Neural crest cell (in vitro differentiated cells): Measurements from ENCODE around the gene DDX41. TPM values are rescaled to one million over a fixed set of nuclear protein-coding genes. Genes with fewer than 3 reads are reported as not detected.
A peak's percentile ranks its signal among the peaks of the same experiment; 100 is the strongest.

Source experiments
- DNase-seq: peaks from one replicate; pipeline ENCODE4 v3.0.0; 2021; ENCODE audit warnings: low read depth, mixed read lengths, low spot score
- H3K27ac Mint-ChIP-seq: one replicate; pipeline ENCODE4 v1.8.0; 2021; ENCODE audit warnings: mild to moderate bottlenecking, mixed read lengths; ENCODE audit not compliant: unreplicated experiment
- H3K27me3 Mint-ChIP-seq: 2 replicates; pipeline ENCODE4 v1.8.0; 2021; ENCODE audit warnings: low read depth, mild to moderate bottlenecking, mixed read lengths
- H3K36me3 Mint-ChIP-seq: 2 replicates; pipeline ENCODE4 v1.8.0; 2021; ENCODE audit warnings: low read depth, mild to moderate bottlenecking, mixed read lengths
- H3K4me1 Mint-ChIP-seq: 2 replicates; pipeline ENCODE4 v1.8.0; 2021; ENCODE audit warnings: mixed read lengths
- H3K4me3 Mint-ChIP-seq: one replicate; pipeline ENCODE4 v1.8.0; 2021; ENCODE audit warnings: mild to moderate bottlenecking, mixed read lengths
- H3K9me3 Mint-ChIP-seq: 2 replicates; pipeline ENCODE4 v1.8.0; 2021; ENCODE audit warnings: mixed read lengths
- total RNA-seq: library from RNA; stranded (reverse); gene quantifications from 2 replicates; pipeline ENCODE4 v1.2.1, GENCODE V29; 2021
- TF ChIP-seq, protein P1 (sequence below): fragments of 200-600 bp; sonication (generic); conservative IDR thresholded peaks from 2 replicates; pipeline ENCODE4 v1.5.0; 2021; ENCODE audit warnings: antibody characterized with exemption, mild to moderate bottlenecking

DDX41 gene
- total RNA-seq, 1 donor from 2014 or later = 130 TPM

DNA sequence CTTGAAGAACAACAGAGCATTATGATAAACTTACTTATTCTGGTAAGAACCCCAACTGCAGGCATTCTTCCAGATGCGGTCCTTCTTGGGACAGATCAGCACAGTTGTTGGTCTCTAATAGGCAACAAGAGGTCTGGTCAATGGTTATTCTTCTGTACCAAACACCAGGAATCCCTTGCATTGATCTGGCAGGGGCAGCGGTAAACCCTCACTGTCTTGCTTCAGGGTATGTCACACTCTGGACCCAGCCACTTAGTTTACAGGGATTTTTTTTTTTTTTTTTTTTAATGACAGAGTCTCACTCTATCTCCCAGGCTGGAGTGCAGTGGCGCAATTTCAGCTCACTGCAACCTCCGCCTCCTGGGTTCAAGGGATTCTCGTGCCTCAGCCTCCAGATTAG lies 38.9 kb upstream of the DDX41 start:
- no peak for DNase-seq
- TF ChIP-seq, protein P1, sequence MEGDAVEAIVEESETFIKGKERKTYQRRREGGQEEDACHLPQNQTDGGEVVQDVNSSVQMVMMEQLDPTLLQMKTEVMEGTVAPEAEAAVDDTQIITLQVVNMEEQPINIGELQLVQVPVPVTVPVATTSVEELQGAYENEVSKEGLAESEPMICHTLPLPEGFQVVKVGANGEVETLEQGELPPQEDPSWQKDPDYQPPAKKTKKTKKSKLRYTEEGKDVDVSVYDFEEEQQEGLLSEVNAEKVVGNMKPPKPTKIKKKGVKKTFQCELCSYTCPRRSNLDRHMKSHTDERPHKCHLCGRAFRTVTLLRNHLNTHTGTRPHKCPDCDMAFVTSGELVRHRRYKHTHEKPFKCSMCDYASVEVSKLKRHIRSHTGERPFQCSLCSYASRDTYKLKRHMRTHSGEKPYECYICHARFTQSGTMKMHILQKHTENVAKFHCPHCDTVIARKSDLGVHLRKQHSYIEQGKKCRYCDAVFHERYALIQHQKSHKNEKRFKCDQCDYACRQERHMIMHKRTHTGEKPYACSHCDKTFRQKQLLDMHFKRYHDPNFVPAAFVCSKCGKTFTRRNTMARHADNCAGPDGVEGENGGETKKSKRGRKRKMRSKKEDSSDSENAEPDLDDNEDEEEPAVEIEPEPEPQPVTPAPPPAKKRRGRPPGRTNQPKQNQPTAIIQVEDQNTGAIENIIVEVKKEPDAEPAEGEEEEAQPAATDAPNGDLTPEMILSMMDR = no peak
- Mint-ChIP-seq H3K27ac (no peak overlapping the region), H3K9me3 (no peaks in the 10 kb centered on the region), H3K36me3 (no peaks in the 10 kb centered on the region), H3K4me3 (peak overlapping the region; percentile 82), H3K4me1 (peaks cover 30% of the 10 kb centered on the region), H3K27me3 (no peaks in the 10 kb centered on the region)

DNA sequence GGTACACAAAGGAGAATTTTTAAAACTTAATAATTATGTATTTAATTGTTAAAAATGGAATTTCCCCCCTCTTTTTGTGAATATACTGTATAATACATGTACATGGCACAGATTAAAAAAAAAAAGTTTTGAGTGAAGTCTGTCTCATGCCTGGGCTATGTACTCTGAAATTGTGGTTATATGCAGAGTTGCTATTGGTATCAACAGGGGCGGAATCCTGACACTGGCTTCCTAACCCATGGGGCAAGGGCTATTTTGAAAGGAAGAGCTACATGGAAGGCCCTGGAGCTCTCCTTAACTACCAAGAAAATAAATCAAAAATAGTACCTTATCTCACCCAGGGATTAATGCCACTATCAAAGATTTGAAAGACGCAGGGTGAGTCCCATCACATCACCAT lies 38.5 kb upstream of the DDX41 start:
- Mint-ChIP-seq H3K36me3 (peaks cover under 1% of the 10 kb centered on the region), H3K4me1 (peaks cover 30% of the 10 kb centered on the region), H3K27me3 (no peaks in the 10 kb centered on the region), H3K27ac (no peak overlapping the region), H3K4me3 (peak overlapping the region; percentile 82), H3K9me3 (no peaks in the 10 kb centered on the region)
- TF ChIP-seq, protein P1 = no peak
- DNase-seq = no peak

DNA sequence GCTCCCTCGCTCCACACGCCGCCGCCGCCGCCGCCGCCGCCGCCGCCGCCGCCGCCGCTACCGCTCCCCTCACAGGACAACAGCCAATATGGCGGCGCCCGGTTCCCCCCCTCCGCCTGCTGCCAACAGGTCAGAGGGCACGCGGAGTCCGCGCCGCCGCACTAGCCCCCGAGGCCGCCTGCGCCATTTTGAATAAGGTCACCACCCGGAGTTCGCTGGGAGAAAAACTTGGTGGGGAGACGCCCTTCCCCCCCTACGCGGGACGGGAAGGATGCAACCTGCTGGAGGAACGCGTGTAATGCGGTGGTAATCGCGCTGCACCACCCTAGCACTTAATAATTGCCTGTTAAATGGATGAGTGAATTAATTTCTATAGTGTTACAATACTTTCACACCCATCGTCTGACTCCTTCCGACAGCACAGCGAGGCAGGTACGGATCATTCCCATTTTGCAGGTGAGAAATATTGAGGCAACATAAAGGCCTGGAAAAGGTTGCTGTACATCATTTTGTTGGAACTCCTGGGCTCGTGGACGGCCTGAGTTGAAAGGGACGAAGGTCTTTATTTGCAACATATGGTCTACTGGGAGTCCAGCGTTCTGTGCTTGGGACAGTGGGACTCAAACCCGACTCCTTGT lies 37.8 kb upstream of the DDX41 start, which contains the start of gene FAM193B:
TSS of gene FAM193B (minus strand) at position 90 of the 638 bp plus-strand sequence. CDS start 105 bp downstream, outside the sequence.
- no peaks in the 10 kb centered on the region for H3K9me3 Mint-ChIP-seq
- H3K4me3 Mint-ChIP-seq = peak within 1 kb of the TSS; percentile 95
- H3K36me3 Mint-ChIP-seq = peaks cover 3% of the 10 kb centered on the region
- peaks cover 29% of the 10 kb centered on the region for H3K4me1 Mint-ChIP-seq
- H3K27ac Mint-ChIP-seq = no peak within 1 kb of the TSS
- TF ChIP-seq, protein P1 = peak; percentile 54
- peak; percentile 95 for DNase-seq
- H3K27me3 Mint-ChIP-seq = no peaks in the 10 kb centered on the region

DNA sequence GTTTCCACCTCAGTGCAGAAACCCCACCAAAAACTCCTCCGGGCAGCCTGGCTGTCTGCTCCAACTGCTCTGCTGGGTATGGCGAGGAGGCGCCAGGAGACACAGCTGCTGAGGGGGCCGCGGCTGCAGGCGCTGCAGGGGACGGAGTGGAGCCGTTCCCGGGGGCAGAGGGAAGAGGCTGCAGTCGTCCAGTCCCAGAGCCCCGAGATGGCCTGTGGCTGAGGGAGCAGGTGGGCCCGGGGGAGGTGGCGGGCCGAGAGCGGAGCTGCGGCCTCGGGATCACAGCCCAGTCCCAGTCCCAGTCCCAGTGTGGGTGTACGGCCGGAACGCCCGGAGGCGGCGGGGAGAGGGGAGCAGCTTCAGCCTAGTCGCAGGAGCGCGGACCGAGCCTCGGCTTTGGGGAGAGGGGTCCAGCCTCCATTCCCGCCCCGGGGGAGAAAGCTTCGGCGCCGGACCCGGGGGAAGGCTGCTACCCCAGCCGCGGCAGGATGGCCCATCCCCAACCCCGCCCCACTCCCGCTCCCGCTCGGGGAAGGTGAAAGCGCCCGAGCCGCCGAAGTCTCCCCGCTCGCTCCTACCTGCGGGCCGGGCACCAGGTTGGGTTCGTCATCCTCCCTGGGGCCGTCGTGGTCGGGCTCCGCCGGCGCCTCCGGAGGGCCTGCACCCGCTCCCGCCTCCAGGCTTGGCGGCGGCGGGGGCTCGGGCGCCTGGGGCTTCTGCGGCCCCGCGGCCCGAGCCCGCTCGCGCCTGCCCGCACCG lies 37.1 kb upstream of the DDX41 start:
- peaks cover 26% of the 10 kb centered on the region for H3K4me1 Mint-ChIP-seq
- TF ChIP-seq, protein P1 = no peak
- no peak overlapping the region for H3K27ac Mint-ChIP-seq
- DNase-seq = peak; percentile 32
- no peaks in the 10 kb centered on the region for H3K27me3 Mint-ChIP-seq
- H3K9me3 Mint-ChIP-seq = no peaks in the 10 kb centered on the region
- peaks cover 4% of the 10 kb centered on the region for H3K36me3 Mint-ChIP-seq
- H3K4me3 Mint-ChIP-seq = peak overlapping the region; percentile 95

DNA sequence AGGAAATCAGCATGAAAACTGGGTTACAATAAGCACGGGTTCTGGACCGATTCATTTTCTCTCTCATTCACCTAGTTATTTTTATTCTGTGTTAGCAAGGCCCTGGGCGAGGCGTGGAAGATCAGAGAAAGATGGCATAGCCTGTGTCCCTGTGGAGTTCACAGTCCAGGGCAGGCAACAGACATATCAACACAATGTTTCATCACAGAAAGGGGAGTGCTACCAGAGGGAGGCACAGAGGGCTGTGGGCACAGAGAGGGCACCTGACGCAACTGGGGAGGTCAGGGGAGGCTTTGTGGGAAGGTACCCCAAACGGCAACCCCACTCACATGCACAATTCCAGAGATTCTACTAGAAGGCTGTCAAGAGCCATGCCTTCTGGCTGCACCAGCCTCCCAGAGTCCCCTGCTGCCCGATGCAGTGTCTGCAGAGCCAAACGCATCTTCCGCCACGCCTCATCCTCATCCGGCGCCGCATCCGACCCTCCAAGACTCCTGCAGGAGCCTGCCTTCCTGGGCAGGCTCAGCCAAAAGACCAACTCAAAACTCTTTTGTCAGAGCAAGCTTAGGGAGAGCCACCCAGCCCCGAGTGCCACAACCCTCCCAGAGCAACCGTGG lies 36.2 kb upstream of the DDX41 start:
- TF ChIP-seq, protein P1 = no peak
- no peaks in the 10 kb centered on the region for H3K9me3 Mint-ChIP-seq
- H3K36me3 Mint-ChIP-seq = peaks cover 4% of the 10 kb centered on the region
- no peaks in the 10 kb centered on the region for H3K27me3 Mint-ChIP-seq
- peak overlapping the region; percentile 67 for H3K27ac Mint-ChIP-seq
- DNase-seq = peak; percentile 12
- peaks cover 28% of the 10 kb centered on the region for H3K4me1 Mint-ChIP-seq
- H3K4me3 Mint-ChIP-seq = peak overlapping the region; percentile 95
